Astrocyte of the cerebellum (primary cell): ENCODE results near the gene SLC17A7.

Experiments used
- DNase-seq: peaks from one replicate; pipeline ENCODE4 v3.0.0-alpha.2; 2011; ENCODE audit warnings: low read depth
- H3K4me3 ChIP-seq: 2 replicates; pipeline ENCODE4 v1.5.1; 2011; ENCODE audit warnings: mild to moderate bottlenecking, low read depth, low read length, moderate library complexity
- in situ Hi-C: cut with HindIII; loops from 2 replicates; pipeline ENCODE4 v1.10.0; 2017; ENCODE audit warnings: low sequenced_read_pairs
- TF ChIP-seq, protein P1 (sequence below): IDR thresholded peaks from 2 replicates; pipeline ENCODE4 v1.5.1; 2012; ENCODE audit warnings: low read length, low read depth, moderate library complexity, mild to moderate bottlenecking; ENCODE audit errors: missing control alignments

The SLC17A7 gene

DNA sequence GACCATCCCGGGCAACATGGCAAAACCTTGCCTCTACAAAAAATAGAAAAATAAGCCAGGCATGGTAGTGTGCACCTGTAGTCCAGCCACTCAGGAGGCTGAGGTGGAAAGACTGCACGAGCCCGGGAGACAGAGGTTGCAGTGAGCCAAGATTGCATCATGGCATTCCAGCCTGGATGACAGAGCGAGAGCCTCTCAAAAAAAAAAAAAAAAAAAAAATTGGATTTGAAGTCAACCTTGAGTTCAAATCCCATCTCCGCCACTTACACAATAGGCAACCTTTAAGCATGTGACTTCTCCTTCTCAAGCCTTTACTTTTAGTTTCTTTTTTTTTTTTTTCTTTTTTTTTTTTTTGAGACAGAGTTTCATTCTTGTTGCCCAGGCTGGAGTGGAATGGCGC lies 41.3 kb downstream of the SLC17A7 start:
- TF ChIP-seq, protein P1, sequence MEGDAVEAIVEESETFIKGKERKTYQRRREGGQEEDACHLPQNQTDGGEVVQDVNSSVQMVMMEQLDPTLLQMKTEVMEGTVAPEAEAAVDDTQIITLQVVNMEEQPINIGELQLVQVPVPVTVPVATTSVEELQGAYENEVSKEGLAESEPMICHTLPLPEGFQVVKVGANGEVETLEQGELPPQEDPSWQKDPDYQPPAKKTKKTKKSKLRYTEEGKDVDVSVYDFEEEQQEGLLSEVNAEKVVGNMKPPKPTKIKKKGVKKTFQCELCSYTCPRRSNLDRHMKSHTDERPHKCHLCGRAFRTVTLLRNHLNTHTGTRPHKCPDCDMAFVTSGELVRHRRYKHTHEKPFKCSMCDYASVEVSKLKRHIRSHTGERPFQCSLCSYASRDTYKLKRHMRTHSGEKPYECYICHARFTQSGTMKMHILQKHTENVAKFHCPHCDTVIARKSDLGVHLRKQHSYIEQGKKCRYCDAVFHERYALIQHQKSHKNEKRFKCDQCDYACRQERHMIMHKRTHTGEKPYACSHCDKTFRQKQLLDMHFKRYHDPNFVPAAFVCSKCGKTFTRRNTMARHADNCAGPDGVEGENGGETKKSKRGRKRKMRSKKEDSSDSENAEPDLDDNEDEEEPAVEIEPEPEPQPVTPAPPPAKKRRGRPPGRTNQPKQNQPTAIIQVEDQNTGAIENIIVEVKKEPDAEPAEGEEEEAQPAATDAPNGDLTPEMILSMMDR = no peak
- DNase-seq = no peak
- in situ Hi-C loops = no loop called here
- no peak overlapping the region for H3K4me3 ChIP-seq

DNA sequence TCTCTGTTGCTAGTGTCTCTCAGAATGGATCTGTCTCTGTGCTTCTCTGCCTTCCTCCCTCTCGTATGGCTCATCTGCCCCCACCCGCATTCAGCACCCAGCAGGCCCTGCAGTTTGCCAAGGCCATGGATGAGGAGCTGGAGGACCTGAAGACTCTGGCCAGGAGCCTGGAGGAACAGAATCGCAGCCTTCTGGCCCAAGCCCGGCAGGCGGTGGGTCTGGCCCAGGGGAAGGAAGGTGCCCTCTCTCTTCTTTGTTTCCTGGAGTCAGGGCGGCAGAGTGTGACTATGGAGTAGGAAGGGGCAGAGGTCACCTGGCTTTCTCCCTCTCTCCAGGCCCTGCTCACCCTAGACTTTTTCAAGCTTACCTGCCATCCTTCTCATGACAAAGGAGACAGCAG lies 42.4 kb downstream of the SLC17A7 start:
- TF ChIP-seq, protein P1 = no peak
- in situ Hi-C loops = no loop called here
- no peak for DNase-seq
- H3K4me3 ChIP-seq = no peak overlapping the region

DNA sequence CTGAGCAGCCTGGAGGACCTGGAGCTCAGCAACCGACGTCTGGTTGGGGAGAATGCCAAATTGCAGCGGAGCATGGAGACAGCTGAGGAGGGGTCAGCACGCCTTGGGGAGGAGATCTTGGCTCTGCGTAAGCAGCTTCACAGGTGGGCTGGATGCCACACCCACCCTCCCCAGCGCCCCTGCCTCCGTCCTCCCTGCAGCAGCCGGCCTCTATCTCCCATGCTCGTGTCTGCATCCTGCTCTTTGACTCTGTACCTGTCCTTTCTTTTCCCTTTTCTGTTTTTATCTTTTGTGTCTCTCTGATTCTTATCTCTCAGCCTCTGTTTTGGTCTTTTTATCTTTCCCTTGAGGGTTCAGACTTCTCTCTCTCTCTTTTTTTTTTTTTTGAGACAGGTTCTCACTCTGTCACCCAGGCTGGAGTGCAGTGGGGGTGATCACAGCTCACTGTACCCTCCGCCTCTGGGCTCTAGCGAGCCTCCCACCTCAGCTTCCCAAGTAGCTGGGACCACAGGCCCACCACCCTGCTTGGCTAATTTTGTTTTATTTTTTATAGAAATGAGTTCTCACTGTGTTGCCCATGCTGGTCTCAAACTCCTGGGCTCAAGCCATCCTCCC lies 43.2 kb downstream of the SLC17A7 start:
- no peak overlapping the region for H3K4me3 ChIP-seq
- DNase-seq = no peak
- in situ Hi-C loops = no loop called here
- TF ChIP-seq, protein P1 = no peak

DNA sequence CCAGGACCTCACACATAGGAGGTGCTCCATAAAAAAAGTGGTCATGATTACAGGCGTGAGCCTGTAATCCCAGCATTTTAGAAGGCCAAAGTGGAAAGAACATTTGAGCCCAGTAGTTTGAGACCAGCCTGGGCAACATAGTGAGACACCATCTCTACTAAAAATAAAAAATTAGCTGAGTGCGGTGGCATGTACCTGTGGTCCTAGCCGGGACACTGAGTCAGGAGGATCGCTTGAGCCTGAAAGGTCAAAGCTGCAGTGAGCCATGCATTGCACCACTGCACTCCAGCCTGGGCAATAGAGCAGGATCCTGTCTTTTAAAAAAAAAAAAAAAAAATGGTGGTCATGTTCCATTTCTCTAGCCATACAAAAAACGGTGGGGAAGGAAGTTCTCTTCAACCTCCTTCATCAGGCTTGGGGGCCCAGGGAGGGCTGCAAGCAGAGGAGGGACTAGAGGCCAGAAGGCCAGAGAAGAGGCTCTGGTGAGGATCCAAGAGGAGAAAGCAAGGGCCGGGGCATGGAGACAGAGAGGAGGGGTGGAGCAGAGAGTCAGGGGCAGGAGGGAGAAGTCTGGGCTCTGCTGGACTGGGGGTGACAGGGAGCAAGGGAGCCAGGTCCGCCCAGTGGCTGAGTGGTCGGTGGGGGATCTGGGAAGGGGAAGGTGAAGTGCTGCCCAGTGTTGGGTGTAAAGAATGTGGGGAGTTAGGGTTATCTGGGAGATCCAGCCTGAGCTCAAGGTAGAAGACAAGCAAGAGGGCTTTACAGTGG lies 44.4 kb downstream of the SLC17A7 start:
- TF ChIP-seq, protein P1 = no peak
- in situ Hi-C loops = no loop called here
- no peak for DNase-seq
- no peak overlapping the region for H3K4me3 ChIP-seq

DNA sequence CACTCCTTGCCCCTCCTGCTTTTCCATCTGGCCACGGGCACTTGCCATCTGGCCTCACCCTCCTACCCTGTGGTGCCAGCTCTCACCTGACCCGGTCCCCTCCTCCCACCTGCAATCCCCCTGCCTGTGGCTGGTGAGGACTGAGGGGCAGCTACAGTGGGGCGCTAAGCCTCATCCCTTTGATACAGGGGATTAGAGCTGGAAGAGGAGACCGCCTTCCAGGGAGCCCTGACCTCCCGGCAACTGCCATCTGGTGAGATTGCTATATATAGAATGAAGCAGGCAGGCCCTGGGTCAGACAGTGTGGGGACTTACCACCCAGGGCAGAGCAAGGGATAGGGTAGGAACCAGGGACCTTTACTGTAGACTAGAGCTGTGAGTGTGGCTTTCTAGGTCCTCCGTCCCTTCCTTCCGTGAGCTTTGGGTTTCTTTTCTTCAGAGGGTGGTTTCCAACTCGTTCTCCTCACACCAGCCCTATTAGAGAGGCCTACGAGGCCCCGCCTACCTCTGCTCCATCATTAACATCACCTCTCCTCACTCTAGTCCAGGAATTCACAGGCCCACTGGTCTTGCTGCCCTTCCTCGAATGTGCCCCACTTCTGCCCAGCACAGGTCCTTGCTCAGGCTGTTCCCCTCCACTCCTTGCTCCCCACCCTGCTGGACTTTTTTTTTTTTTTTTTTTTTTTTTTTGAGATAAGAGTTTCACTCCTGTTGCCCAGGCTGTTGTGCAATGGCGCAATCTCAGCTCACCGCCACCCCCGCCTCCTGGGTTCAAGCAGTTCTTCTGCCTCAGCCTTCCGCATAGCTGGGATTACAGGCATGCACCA lies 45.5 kb downstream of the SLC17A7 start:
- DNase-seq = no peak
- H3K4me3 ChIP-seq = no peak overlapping the region
- TF ChIP-seq, protein P1 = no peak

DNA sequence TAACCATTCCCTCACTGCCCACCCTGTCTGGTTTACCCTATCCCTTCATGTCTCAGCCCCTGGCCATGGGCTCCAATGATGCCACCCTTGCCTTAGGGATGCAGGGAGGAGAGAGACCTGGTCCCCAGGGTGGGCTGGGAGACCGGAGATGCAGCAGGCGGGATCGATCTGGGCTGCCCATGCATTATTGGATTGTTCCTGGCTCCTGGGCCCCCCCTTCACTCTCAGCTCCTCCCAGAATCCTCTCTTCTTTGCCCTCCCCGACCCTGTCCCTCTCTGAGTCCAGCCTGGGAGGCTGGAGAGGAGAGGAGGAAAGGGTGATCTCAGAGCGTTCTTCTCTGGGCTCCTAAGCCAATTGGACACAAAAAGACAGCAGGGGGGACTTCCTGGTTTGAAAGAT lies 47.4 kb downstream of the SLC17A7 start:
- in situ Hi-C loops = no loop called here
- H3K4me3 ChIP-seq = no peak overlapping the region
- TF ChIP-seq, protein P1 = no peak
- no peak for DNase-seq

More for the DNA sequence above, 45.5 kb downstream of the SLC17A7 start:
- in situ Hi-C loops = no loop called here
